Parathyroid adenoma (tissue), 2 donors: ENCODE results near the gene SLC47A2.

ENCODE experiments used
- H2AFZ ChIP-seq: fragments of 300-600 bp; sonication (generic); one replicate; pipeline ENCODE4 v1.7.0; 2017; ENCODE audit warnings: antibody characterized with exemption, mild to moderate bottlenecking
- H3K27ac ChIP-seq: fragments of 300-600 bp; sonication (generic); one replicate; pipeline ENCODE4 v1.7.0; 2017
- H3K27me3 ChIP-seq: fragments of 300-600 bp; sonication (generic); one replicate; pipeline ENCODE4 v1.7.0; 2017; ENCODE audit warnings: low read length; ENCODE audit not compliant: control insufficient read depth, insufficient read depth
- H3K36me3 ChIP-seq: fragments of 300-600 bp; sonication (generic); one replicate; pipeline ENCODE4 v1.7.0; 2017; ENCODE audit warnings: low read length; ENCODE audit not compliant: control insufficient read depth, insufficient read depth
- H3K4me1 ChIP-seq: fragments of 300-600 bp; sonication (generic); one replicate; pipeline ENCODE4 v1.7.0; 2017; ENCODE audit warnings: control low read depth
- H3K4me2 ChIP-seq: fragments of 300-600 bp; sonication (generic); one replicate; pipeline ENCODE4 v1.7.0; 2017; ENCODE audit warnings: low read length
- H3K4me3 ChIP-seq: fragments of 300-600 bp; sonication (generic); one replicate; pipeline ENCODE4 v1.7.0; 2017; ENCODE audit warnings: low read depth, low read length
- H3K79me2 ChIP-seq: fragments of 300-600 bp; sonication (generic); one replicate; pipeline ENCODE4 v1.7.0; 2017; ENCODE audit warnings: control low read depth
- H3K9ac ChIP-seq: fragments of 300-600 bp; sonication (generic); one replicate; pipeline ENCODE4 v1.7.0; 2017; ENCODE audit warnings: mild to moderate bottlenecking
- H3K9me3 ChIP-seq: fragments of 300-600 bp; sonication (generic); one replicate; pipeline ENCODE4 v1.7.0; 2017; ENCODE audit warnings: low read length; ENCODE audit not compliant: control insufficient read depth
- TF ChIP-seq, protein P1 (sequence below): fragments of 300-600 bp; sonication (generic); IDR thresholded peaks from one replicate; pipeline ENCODE4 v1.7.0; 2017; ENCODE audit warnings: antibody characterized with exemption, mild to moderate bottlenecking
- donor health status: primary hyperparathyroidism.

The SLC47A2 gene

GRCh38 chr17:19644493-19645210 is 71.7 kb downstream of the SLC47A2 start:
- Histone ChIP-seq H2AFZ (no peak overlapping the region), H3K27ac (no peak overlapping the region), H3K4me3 (no peak overlapping the region), H3K9ac (no peak overlapping the region), H3K4me1 (peaks cover 10% of the 10 kb centered on the region), H3K79me2 (no peaks in the 10 kb centered on the region), H3K4me2 (no peak overlapping the region), H3K9me3 (no peaks in the 10 kb centered on the region), H3K27me3 (no peaks in the 10 kb centered on the region), H3K36me3 (no peaks in the 10 kb centered on the region)
- TF ChIP-seq, protein P1, sequence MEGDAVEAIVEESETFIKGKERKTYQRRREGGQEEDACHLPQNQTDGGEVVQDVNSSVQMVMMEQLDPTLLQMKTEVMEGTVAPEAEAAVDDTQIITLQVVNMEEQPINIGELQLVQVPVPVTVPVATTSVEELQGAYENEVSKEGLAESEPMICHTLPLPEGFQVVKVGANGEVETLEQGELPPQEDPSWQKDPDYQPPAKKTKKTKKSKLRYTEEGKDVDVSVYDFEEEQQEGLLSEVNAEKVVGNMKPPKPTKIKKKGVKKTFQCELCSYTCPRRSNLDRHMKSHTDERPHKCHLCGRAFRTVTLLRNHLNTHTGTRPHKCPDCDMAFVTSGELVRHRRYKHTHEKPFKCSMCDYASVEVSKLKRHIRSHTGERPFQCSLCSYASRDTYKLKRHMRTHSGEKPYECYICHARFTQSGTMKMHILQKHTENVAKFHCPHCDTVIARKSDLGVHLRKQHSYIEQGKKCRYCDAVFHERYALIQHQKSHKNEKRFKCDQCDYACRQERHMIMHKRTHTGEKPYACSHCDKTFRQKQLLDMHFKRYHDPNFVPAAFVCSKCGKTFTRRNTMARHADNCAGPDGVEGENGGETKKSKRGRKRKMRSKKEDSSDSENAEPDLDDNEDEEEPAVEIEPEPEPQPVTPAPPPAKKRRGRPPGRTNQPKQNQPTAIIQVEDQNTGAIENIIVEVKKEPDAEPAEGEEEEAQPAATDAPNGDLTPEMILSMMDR = no peak

DNA sequence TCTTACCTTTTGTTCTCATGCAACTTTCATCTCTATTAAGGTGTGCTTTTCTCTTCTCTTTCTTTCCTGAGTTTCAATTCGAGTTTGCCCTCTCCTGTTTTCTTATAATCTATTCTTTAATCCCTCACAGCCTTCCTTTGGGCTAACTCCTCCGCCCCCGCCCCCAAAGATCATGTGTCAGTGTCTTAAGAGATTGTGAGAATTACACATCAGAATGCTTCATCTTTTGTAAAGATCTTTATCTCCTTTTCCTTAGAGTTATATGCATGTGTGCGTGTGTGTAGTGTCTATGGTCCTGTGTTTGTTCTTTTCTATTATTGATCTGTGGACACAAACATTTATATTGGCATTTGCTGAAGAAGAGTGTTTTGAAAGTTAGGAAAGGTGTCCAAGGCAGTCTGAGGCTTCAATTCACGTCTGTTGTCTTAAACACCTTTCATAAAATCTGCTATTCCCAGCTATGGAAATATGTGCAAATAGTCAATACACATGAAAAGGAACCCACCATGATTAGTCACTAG is 74.0 kb downstream of the SLC47A2 start:
- Histone ChIP-seq H3K36me3 (no peaks in the 10 kb centered on the region), H3K4me2 (no peak overlapping the region), H3K27me3 (no peaks in the 10 kb centered on the region), H2AFZ (no peak overlapping the region), H3K9me3 (no peaks in the 10 kb centered on the region), H3K27ac (no peak overlapping the region), H3K9ac (no peak overlapping the region), H3K4me1 (peaks cover 9% of the 10 kb centered on the region), H3K4me3 (no peak overlapping the region), H3K79me2 (no peaks in the 10 kb centered on the region)
- TF ChIP-seq, protein P1 = no peak

DNA sequence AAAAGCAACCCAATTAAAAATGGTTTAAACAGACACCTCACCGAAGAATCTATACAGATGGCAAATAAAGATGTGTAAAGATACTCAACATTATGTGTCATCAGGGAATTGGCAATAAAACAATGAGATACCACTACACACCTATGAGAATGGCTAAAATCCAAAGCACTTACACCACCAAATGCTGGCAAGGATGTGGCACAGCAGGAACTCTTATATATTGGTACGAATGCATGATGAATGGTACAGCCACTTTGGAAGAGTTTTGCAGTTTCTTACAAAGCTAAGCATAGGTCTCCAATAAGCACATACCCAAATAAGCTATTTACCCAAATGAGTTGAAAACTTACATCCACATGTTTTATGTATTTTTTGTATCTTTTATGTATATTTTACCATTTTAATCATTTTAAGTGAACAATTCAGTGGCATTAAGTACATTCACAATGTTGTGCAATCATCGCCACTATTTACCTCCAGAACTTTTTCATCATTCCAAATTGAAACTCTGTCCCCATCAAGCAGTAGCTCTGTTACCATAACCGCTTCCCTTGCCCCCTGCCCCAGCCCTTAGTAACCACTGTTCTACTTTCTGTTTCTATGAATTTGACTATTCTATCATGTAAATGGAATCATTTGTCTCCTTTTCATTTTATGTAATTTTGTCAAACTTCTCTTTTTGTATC is 74.6 kb downstream of the SLC47A2 start:
- H2AFZ ChIP-seq = no peak overlapping the region
- H3K9ac ChIP-seq = no peak overlapping the region
- no peaks in the 10 kb centered on the region for H3K79me2 ChIP-seq
- no peak overlapping the region for H3K4me3 ChIP-seq
- H3K27me3 ChIP-seq = no peaks in the 10 kb centered on the region
- H3K4me1 ChIP-seq = peaks cover 4% of the 10 kb centered on the region
- no peaks in the 10 kb centered on the region for H3K36me3 ChIP-seq
- no peaks in the 10 kb centered on the region for H3K9me3 ChIP-seq
- TF ChIP-seq, protein P1 = no peak
- no peak overlapping the region for H3K27ac ChIP-seq
- no peak overlapping the region for H3K4me2 ChIP-seq

DNA sequence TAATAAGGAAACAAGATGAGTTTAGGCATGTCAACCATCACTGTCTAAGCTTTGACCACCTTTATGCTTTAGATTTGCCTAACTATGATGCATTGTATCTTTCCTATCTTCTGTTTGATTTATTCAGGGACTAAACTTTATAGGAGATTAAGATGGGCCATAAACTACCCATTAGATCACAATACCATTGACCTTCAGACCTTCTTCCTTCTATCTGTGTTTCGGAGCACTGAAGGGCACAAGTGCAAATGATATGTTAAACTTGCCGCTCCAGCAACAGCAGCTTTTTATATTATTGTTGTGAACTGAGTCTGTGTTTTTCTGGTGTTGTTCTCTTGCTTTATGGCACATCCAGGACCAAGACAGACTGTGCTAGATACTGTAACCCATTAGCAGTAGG is 84.5 kb downstream of the SLC47A2 start:
- Histone ChIP-seq H3K27ac (no peak overlapping the region), H3K27me3 (no peaks in the 10 kb centered on the region), H3K4me2 (no peak overlapping the region), H2AFZ (no peak overlapping the region), H3K9me3 (no peaks in the 10 kb centered on the region), H3K36me3 (no peaks in the 10 kb centered on the region), H3K79me2 (no peaks in the 10 kb centered on the region), H3K4me3 (no peak overlapping the region), H3K9ac (no peak overlapping the region), H3K4me1 (no peaks in the 10 kb centered on the region)
- TF ChIP-seq, protein P1 = no peak
